HG02970 (cell line): ENCODE measurements around the gene IGSF23.
"Not testable (repeated sequence)": the region's sequence is repeated elsewhere in the genome, so short reads cannot be mapped to it uniquely, and the experiment has no call there.

Experiments used
- ATAC-seq: cut with Tn5 transposase; IDR thresholded peaks from one replicate; pipeline ENCODE4 v1.9.1; 2021; ENCODE audit warnings: mild to moderate bottlenecking, moderate library complexity, moderate number of reproducible peaks; ENCODE audit not compliant: unreplicated experiment, low FRiP score

The IGSF23 gene

DNA sequence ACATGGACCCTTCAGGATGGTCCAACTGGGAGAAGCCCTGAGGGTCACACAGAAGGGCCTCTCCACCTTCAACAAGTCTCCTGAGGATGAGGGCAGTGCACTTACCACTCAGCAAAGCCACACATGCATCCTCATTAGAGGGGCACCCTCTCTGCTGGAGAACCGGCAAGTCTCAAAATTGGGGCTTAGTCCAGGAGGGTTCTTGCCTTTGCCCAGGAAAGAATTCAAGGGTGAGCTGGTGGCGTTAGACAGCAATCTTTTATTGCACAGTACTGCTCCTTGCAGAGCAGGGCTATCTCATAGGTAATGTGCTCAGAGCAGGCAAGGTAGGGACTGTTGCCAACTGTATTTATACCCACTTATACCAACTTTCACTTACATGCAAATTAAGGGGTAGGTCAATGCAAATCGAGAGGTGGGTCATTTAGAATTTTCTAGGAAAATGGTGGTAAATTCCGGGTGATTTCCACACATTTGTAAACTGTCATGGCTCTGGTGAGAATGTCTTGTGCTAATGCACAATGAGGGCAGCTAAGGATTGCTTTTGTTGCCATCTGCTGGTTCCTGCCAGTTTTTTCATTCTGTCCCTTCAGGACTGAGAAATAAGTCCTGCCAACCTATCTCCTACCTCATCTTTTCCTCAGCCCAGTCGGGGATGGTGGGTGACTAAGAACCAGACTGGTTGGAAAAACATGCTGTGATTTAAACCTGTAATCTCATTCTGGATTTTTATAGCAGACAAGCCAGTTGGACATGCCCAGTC is 27.8 kb upstream of the IGSF23 start:
- no peak for ATAC-seq

DNA sequence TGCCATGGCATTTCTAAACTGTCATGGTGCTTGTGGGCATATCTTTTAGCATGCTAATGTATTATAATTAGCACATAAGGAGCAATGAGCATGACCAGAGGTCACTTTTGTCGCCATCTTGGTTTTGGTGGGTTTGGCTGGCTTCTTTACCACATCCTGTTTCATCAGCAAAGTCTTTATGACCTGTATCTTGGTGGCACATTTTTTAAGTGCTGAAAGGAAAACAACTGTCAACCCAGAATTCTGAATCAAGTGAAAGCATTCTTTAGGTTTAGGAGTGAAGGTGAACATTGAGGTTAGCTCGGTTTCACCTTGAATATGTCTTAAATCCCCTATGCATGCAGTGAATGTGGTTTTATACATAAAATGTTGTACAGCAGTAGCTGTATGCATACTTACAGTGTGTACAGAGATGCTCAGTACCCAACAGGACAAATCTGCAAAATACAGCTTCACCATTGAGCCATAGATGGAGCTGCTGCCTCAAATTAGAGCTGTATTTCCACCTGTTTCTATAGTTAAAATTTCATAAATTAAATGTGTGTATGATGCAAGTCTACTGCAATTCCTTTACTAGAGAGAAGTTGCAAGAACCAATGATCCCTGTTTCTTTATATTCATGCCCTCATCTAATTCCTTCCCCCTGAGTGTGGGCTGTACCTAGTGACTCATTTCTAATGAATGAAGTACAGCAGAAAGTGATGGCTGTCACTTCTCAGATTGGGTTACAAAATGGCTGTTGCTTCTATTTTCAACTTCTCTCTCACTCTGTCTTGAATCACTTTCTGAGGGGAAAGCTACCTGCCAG is 25.2 kb upstream of the IGSF23 start:
- ATAC-seq = no peak

DNA sequence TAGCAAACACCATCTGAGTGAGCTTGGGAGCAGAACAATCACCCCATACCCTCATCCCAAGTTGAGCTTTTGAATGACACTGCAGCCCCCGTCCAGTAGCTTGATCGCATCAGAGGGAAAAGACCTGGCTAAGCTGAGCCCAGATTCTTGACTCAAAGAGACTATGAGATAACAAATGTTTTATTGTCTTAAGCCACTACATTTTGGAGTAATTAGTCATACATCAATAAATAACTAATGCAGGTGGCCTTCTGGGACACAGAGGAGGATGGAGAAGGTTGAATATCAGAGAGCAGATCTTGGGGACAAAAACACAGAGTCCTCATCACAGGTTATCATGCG is 24.6 kb upstream of the IGSF23 start:
- no peak for ATAC-seq

DNA sequence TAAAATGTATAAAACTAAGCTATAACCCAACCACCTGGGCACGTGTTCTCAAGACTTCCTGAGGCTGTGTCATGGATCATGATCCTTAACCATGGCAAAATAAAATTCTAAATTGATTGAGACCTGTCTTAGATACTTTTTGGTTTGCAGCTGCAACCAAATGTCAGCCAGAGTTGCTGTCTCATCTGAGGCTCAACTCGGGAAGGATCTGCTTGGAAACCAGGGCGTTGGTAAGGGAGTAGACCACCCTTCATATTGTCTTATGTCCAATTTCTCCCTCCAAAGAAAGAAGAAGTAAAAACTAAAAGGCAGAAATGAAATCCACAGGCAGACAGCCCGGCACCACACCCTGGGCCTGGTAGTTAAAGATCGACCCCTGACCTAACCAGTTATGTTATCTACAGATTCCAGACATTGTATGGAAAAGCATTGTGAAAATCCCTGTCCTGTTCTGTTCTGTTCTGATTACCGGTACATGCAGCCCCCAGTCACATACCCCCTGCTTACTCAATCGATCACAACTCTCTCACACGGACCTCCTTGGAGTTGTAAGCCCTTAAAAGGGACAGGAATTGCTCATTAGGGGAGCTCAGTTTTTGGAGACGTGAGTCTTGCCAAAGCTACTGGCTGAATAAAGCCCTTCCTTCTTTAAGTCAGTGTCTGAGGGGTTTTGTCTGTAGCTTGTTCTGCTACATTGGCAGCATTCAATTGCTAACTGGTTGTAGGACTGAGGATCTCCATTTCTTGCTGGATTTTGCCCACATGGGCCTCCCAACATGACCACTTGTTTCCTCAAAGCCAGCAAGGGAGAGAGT is 22.9 kb upstream of the IGSF23 start:
- ATAC-seq = no peak

DNA sequence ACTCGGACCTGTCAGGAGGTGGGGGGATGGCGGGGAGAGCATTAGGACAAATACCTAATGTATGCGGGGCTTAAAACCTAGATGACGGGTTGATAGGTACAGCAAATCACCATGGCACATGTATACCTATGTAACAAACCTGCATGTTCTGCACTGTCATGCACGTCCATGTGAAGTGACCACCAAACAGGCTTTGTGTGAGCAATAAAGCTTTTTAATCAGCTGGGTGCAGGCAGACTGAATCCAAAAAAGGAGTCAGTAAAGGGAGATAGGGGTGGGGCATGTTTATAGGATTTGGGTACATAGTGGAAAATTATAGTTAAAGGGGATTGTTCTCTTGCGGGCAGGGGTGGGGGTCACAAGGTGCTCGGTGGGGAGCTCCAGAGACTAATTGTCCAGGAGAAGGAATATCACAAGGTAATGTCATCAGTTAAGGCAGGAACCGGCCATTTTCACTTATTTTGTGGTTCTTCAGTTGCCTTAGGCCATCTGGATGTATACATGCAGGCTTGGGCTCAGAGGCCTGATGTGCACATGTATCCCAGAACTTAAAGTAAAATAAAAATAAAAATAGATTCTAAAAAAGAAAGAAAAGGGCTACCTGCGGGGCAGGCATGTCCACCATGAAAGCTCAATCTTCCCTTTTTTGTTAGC is 21.9 kb upstream of the IGSF23 start:
- ATAC-seq = not testable (repeated sequence)

DNA sequence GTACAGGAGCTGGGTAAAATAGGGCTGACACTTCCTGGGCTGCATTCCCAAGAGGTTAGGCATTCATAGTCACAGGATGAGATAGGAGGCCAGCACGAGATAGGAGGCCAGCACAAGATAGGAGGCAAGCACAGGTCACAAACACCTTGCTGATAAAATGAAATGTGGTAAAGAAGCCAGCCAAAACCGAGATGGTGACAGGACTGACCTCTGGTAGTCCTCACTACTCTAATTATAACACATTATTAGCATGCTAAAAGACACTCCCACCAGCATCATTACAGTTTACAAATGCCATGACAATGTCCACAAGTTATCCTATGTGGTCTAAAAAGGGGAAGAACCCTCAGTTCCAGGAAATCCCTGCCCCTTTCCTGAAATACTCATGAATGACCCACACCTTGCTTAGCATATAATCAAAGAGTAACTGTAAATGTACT is 20.9 kb upstream of the IGSF23 start:
- no peak for ATAC-seq

DNA sequence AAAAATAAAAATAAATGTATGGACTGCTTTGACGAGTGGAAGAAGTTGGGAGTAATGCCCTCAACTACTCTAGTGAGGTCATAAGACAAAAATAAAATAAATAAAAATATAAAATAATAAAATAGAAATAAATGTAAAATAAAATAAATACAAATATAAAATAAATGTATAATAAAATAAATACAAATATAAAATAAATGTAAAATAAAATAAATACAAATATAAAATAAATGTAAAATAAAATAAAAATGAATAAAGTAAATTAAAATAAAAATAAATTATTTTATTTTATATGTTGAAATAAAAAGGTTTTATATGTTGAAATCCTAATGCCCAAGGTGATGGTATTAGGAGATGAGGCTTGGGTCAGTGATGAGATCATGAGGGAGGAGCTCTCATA is 20.1 kb upstream of the IGSF23 start:
- ATAC-seq = no peak

DNA sequence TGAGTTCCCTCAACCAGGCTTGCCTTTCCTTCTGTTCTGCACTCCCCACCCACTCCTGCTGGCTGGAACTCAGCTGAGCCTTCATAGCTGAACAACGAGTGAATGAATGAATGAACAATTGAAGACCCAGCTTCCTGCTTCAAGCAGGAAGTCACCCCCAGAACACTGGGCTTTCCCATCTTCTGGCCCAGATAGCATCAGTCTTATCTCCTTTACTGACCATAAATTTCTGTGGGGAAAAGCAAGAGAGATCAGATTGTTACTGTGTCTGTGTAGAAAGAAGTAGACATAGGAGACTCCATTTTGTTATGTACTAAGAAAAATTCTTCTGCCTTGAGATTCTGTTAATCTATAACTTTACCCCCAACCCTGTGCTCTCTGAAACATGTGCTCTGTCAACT is 19.5 kb upstream of the IGSF23 start:
- ATAC-seq = not testable (repeated sequence)

DNA sequence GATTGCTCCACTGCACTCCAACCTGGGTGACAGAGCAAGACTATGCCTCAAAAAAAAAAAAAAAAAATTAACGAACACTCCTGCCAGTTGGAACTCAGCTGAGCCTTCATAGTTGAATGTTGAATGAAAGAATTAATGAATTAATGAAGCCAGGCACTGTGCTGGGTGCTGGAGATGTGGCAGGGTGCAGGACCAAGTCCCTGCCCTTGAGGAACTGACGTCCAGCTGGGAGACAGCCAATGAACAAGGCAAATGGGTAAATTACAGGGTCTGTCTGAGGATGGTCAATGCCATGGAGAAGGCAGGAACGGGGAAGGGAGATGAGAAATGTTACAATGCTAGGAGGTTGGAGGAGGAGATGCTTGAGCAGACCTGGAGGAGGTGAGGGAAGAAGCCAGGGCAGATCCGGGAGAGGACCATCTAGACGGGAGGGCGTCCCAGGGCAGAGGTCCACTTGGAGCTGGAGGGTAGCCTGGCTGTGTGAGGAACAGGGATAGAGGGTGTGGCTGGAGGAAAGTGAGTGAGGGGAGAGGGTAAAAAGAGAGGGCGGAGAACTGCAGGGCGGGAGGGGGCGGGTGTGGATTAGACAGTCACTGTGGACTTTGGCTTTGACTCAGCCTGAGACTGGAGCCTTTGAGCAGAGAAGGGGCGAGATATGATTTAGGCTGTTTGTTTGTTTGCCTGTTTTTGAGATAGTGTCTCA is 16.8 kb upstream of the IGSF23 start:
- no peak for ATAC-seq

DNA sequence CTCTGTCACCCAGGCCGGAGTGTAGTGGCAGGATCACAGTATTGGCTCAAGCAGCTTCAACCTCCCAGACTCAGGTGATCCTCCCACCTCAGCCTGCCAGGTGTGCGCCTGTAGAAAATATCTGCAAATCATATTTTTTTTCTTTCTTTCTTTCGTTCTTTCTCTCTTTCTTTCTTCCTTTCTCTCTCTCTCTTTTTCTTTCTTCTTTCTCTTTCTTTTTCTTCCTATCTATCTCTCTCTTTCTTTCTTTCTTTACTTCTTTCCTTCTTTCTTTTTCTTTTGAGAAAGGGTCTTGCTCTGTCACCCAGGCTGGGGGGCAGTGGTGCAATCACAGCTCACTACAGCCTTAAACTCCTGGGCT is 16.3 kb upstream of the IGSF23 start:
- no peak for ATAC-seq

DNA sequence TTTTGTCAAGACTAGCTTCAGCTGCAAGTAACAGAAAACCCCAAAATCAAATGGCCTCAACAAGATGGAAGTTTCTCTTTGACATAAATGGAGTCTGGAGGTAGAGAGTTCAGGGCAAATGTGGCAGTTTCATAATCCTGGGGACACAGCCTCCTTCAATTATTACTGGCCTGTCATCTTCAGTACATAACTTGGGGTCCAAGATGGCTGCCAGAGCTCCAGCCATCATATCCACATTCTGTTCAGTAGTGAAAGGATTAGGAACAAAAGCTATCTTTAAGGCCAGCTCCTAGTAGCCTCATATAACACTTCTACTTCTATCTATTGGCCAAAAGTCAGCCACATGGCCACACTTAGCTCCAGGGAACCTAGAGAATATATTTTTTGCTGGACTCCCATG is 15.0 kb upstream of the IGSF23 start:
- no peak for ATAC-seq

DNA sequence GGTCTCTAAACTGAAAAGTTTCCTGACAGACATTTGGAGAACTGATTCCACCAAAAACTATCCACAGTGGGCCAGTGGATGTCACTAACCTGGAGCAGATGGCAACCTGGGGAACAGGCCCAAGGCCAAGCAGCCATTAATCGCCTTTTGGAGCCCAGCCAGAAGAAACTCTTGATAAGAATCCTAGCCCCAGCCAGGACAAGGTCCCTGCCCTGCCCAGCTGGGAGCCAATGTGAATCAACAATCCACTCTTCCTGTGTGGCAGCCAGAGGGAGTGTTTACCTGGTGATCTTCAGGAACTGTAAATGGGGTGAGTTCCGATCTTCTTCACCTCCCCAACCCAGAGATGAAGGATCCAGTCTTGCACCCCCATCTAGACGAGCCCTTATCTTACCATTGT is 14.5 kb upstream of the IGSF23 start:
- no peak for ATAC-seq

DNA sequence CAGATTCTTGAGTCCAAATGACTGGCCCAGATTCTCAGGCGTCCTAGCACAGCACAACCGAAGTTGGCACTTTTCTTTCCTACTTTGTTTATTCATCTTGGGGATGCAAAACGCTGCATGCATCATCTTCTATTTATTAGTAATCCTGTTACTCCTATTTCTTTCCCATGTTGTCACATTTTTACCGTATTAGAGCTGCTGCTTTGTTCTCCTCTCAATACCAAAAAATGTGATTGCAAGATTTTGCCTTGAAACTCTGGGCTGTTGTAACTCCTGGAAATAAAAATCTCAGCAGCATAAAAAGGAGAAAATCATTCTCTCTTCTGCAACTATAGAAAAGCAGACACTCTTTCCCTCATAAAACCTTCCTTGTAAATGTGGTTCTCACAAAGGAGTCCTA is 12.9 kb upstream of the IGSF23 start:
- no peak for ATAC-seq

DNA sequence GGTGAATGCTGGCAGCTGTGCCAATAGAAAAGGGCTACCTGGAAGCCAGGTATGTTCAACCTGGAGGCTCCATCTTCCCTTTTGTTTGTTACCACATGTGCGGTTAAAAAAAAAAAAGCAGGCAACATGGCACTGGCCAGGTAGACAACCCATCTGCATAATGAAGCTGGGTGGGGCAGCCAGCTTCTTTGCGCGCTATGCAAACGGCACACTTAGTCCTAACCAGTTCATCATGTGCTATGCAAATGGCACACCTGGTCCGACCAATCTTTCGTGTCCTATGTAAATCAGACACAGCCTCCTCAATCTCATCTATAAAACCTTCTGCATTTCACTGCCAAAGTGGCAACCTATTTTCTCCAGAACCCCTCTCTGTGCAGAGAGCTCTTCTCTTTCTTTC is 11.3 kb upstream of the IGSF23 start:
- ATAC-seq = no peak

DNA sequence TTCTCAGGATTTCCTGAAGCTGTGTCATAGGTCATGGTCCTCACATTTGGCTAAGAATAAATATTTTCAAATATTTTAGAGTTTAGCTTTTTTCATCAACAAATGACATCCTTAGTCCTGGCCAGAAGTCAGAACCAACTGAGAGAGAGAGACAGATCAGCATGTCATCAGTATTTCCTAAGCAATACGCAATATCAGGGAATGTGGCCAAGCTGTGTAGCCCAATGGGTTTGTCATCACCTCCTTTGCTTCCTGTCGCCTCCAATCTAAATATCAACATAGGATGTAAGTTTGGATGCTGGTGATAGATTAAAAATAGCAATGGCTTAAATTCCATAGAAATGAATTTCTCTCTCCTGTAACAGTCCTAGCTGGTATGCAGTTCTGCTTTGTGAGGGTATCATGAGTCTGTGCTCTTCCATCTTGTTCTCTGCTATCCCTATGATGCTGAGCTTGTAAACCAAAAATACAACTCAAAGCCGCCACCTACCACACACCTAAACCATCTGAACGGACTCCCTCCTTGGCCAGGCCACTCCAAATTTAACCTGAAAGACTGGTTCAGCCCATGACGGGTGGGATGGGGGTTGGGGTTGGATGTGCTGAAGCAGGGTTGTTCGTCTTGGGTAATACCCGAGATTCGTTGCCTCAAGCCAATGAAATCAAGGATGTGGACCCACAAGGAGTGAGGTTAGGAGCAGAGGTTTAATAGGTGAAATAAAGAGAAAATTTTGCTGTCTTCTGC is 10.0 kb upstream of the IGSF23 start:
- ATAC-seq = no peak

DNA sequence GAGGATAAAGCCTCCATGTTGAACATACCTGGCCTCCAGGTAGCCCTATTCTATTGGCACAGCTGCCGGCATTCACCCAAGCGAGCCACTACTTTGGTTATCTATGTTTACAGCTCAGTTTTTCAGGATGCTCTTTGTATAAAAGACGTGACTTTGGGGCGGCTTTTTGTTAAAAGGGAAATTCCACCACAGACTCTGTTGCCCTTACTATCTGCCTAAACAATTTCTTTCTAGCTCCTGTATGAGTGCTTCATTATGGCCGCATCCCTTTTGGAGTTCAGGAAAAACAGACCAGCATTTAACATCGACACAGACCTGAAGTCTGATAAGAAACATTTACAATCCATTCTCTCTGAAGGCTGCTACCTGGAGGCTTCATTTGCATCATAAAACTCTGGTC is 9.1 kb upstream of the IGSF23 start:
- ATAC-seq = no peak

DNA sequence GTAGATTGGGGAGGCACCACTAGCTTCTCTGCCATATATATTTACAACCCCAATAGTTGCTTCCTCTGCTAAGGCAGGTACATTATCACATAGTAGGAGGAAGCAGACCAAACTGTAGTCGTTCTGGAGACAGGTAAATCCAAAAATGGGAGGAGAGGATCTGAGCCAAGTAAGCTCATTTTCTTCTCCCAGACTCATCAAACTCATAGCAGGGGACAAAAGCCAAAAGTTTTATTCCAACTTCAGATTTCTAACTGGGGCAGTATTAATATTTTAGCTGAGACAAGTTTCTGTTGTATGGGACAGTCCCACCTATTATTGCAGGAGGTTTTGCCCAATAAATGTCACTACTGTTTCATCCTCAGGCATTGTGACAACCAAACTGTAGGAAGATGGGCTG is 7.8 kb upstream of the IGSF23 start:
- no peak for ATAC-seq

DNA sequence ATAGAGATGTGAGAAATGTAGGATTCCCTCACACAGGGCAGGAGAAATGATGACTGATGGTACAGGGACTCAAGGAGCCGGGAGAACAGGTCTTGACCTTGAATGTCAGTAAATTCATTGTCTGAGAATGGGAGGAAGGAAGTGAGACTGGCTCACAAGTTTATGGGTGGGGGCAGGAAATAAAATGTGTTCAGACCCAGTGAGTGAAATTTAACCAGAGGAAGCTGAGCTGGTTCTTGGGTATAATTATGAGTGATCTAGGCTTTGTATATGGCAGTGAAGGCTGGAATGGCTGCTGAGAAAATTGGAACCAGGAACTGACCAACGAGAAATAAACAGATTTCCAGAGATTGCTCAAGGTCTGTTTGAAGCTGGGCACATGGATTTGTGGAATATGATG is 6.3 kb upstream of the IGSF23 start:
- ATAC-seq = no peak

DNA sequence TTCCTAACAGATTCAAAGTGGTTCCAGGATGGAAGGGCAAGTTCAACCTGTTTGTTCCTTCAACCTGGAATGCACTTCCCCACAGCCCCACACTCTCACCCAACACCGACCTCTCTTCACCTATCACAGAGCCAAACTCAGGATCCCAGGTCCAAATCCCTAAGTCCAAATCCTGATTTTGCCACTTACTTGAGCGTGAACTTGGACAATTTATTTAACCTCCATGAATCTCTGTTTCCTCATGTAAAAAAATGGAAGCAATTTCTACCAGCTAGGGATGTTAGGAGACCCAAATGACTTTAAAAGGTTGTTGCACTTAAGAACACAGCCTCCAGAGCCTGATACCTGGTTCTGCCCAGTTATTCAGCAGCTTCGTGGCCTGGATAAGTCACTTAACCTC is 5.4 kb upstream of the IGSF23 start:
- no peak for ATAC-seq
